CD8-positive, alpha-beta memory T cell (primary cell): Measurements from ENCODE around the gene SSH2. TPM values are rescaled to one million over a fixed set of nuclear protein-coding genes. Genes with fewer than 3 reads are reported as not detected.
A peak's percentile ranks its signal among the peaks of the same experiment; 100 is the strongest.

Source experiments
- CTCF ChIA-PET: fragments of 350-600 bp; sonication (Branson Sonifier 250); formaldehyde crosslinking; loops from one replicate; lab custom pipeline; 2021; ENCODE audit warnings: antibody characterized with exemption; lab: Charles Lee
- POLR2A ChIA-PET: fragments of 350-600 bp; sonication (Branson Sonifier 250); formaldehyde crosslinking; loops from one replicate; lab custom pipeline; 2021; ENCODE audit warnings: antibody characterized with exemption; lab: Charles Lee
- DNase-seq, 5 donors: peaks; one replicate each; pipeline versions ENCODE4 v3.0.0 to v3.0.0-alpha.2; 2020 to 2022; ENCODE audit warnings: mixed read lengths in 1 of 5
- H3K27ac ChIP-seq: one replicate; pipeline ENCODE4 v1.7.0; 2013; ENCODE audit warnings: low read depth, mild to moderate bottlenecking, low read length, moderate library complexity
- H3K27me3 ChIP-seq: 2 replicates; pipeline ENCODE4 v1.7.0; 2013; ENCODE audit warnings: low read length, mild to moderate bottlenecking; ENCODE audit not compliant: insufficient read depth, poor library complexity, severe bottlenecking
- H3K36me3 ChIP-seq: 2 replicates; pipeline ENCODE4 v1.7.0; 2013; ENCODE audit warnings: mild to moderate bottlenecking, low read length, moderate library complexity; ENCODE audit not compliant: insufficient read depth
- H3K4me1 ChIP-seq: 2 replicates; pipeline ENCODE4 v1.7.0; 2013; ENCODE audit warnings: mild to moderate bottlenecking, low read length, moderate library complexity; ENCODE audit not compliant: insufficient read depth
- H3K4me3 ChIP-seq: 2 replicates; pipeline ENCODE4 v1.7.0; 2013; ENCODE audit warnings: mild to moderate bottlenecking, low read length
- H3K9me3 ChIP-seq: 2 replicates; pipeline ENCODE4 v1.7.0; 2013; ENCODE audit warnings: mild to moderate bottlenecking, low read length
- H3K27ac Mint-ChIP-seq, 8 donors: one replicate each; pipeline ENCODE4 v1.8.0; 2020 to 2021; ENCODE audit warnings: mixed read lengths in 8 of 8, mild to moderate bottlenecking in 6 of 8, inconsistent platforms in 3 of 8, moderate library complexity in 3 of 8
- H3K27me3 Mint-ChIP-seq, 2 donors: one replicate each; pipeline ENCODE4 v1.8.0; 2020 to 2021; ENCODE audit warnings: mixed read lengths in 2 of 2, mild to moderate bottlenecking in 1 of 2, moderate library complexity in 1 of 2
- H3K36me3 Mint-ChIP-seq, 3 donors: one replicate each; pipeline ENCODE4 v1.8.0; 2020 to 2021; ENCODE audit warnings: mixed read lengths in 3 of 3, inconsistent platforms in 1 of 3, mild to moderate bottlenecking in 1 of 3
- H3K4me1 Mint-ChIP-seq, 3 donors: one replicate each; pipeline ENCODE4 v1.8.0; 2020 to 2021; ENCODE audit warnings: mixed read lengths in 3 of 3, inconsistent platforms in 1 of 3, mild to moderate bottlenecking in 1 of 3
- H3K4me3 Mint-ChIP-seq, 7 donors: one replicate each; pipeline ENCODE4 v1.8.0; 2020 to 2021; ENCODE audit warnings: mixed read lengths in 7 of 7, mild to moderate bottlenecking in 6 of 7, moderate library complexity in 4 of 7, inconsistent platforms in 2 of 7
- H3K9me3 Mint-ChIP-seq, 5 donors: one replicate each; pipeline ENCODE4 v1.8.0; 2020 to 2022; ENCODE audit warnings: mixed read lengths in 5 of 5, mild to moderate bottlenecking in 3 of 5, moderate library complexity in 2 of 5, inconsistent platforms in 1 of 5
- polyA plus RNA-seq: library from polyadenylated mRNA; unstranded; fragments of 300-500 nt; fragmentation: Illumina TruSeq; gene quantifications from one replicate; pipeline ENCODE4 v1.2.3, GENCODE V29; 2021
- total RNA-seq, 2 experiments: library from RNA; stranded (reverse); gene quantifications; one replicate each; pipeline ENCODE4 v1.2.3, GENCODE V29; 2021

Gene SSH2
- total and polyA plus RNA-seq, 3 experiments from 2014 or later, result 28.1 to 35.9 (median 32.1) TPM

- CTCF ChIA-PET, result interaction anchor here (1.6 to 13.2 kb wide), 3 partner anchors 15 to 319 kb away, joined by 3 to 436 read pairs (median 15); partner anchors contain the start of genes ABHD15, GIT1, SSH2 and TP53I13
- H3K36me3 ChIP-seq, result no peaks in the 10 kb centered on the region
- H3K4me3 ChIP-seq, result no peak overlapping the region
- Mint-ChIP-seq H3K27ac (no peak overlapping the region), H3K4me1 (peaks cover 22 to 30% (median 27%) of the 10 kb centered on the region in 3 donors), H3K27me3 (no peaks in the 10 kb centered on the region), H3K36me3 (no peaks in the 10 kb centered on the region), H3K9me3 (no peaks in the 10 kb centered on the region), H3K4me3 (peak overlapping the region in 3 of 7 donors; percentile 15 to 37 (median 23))
- H3K27ac ChIP-seq, result no peak overlapping the region
- no peaks in the 10 kb centered on the region for H3K27me3 ChIP-seq
- no peaks in the 10 kb centered on the region for H3K9me3 ChIP-seq
- POLR2A ChIA-PET, result no interaction called here
- peaks cover 27% of the 10 kb centered on the region for H3K4me1 ChIP-seq
- DNase-seq, result no peak
Observed at GRCh38 chr17:29611351-29612093, 318.5 kb downstream of the SSH2 start.

GRCh38 chr17:29610395-29610794 lies 319.6 kb downstream of the SSH2 start:
- CTCF ChIA-PET, result interaction anchor here (0.6 to 13.2 kb wide), 2 partner anchors 34 to 241 kb away, joined by 3 to 436 read pairs; partner anchors contain the start of genes ABHD15, GIT1 and TP53I13
- Histone ChIP-seq H3K36me3 (no peaks in the 10 kb centered on the region), H3K4me1 (peaks cover 19% of the 10 kb centered on the region), H3K9me3 (no peaks in the 10 kb centered on the region), H3K27me3 (no peaks in the 10 kb centered on the region), H3K27ac (no peak overlapping the region), H3K4me3 (no peak overlapping the region)
- Mint-ChIP-seq H3K27me3 (no peaks in the 10 kb centered on the region), H3K4me3 (peak overlapping the region in 1 of 7 donors; percentile 9), H3K36me3 (no peaks in the 10 kb centered on the region), H3K4me1 (peaks cover 16 to 19% (median 17%) of the 10 kb centered on the region in 3 donors), H3K27ac (peak overlapping the region in 2 of 8 donors; percentile 32 to 82), H3K9me3 (no peaks in the 10 kb centered on the region)
- POLR2A ChIA-PET, result interaction anchor here (1.0 kb wide), 1 partner anchor 18 kb away, joined by 3 read pairs; the partner anchor contains the start of gene ANKRD13B
- no peak for DNase-seq

- Histone ChIP-seq H3K36me3 (no peaks in the 10 kb centered on the region), H3K4me1 (peaks cover 5% of the 10 kb centered on the region), H3K9me3 (no peaks in the 10 kb centered on the region), H3K27me3 (no peaks in the 10 kb centered on the region), H3K27ac (no peak overlapping the region), H3K4me3 (no peak overlapping the region)
- Mint-ChIP-seq H3K27me3 (no peaks in the 10 kb centered on the region), H3K4me1 (peaks cover 4% of the 10 kb centered on the region in 3 donors), H3K9me3 (no peaks in the 10 kb centered on the region), H3K4me3 (no peak overlapping the region), H3K27ac (peak overlapping the region in 1 of 8 donors; percentile 75), H3K36me3 (no peaks in the 10 kb centered on the region)
- no peak for DNase-seq
- ChIA-PET POLR2A (interaction anchor here (0.8 kb wide), 1 partner anchor 9 kb away, joined by 3 read pairs; no protein-coding TSS in a partner anchor), CTCF (interaction anchor here (1.1 to 13.2 kb wide), 4 partner anchors 8 to 33 kb away, joined by 3 to 436 read pairs (median 19); partner anchors contain the start of genes ABHD15, ANKRD13B, GIT1 and TP53I13)
Observed at GRCh38 chr17:29608986-29609385, 321.0 kb downstream of the SSH2 start.

- H3K9me3 ChIP-seq, result no peaks in the 10 kb centered on the region
- CTCF ChIA-PET, result interaction anchor here (1.3 to 13.2 kb wide), 5 partner anchors 8 to 31 kb away, joined by 3 to 436 read pairs (median 13); partner anchors contain the start of genes ABHD15, ANKRD13B, GIT1 and TP53I13
- DNase-seq, result no peak
- H3K4me3 Mint-ChIP-seq, result no peak overlapping the region
- H3K36me3 Mint-ChIP-seq, result no peaks in the 10 kb centered on the region
- no peak overlapping the region for H3K4me3 ChIP-seq
- no peaks in the 10 kb centered on the region for H3K4me1 Mint-ChIP-seq
- H3K36me3 ChIP-seq, result no peaks in the 10 kb centered on the region
- H3K27me3 Mint-ChIP-seq, result no peaks in the 10 kb centered on the region
- H3K4me1 ChIP-seq, result no peaks in the 10 kb centered on the region
- POLR2A ChIA-PET, result no interaction called here
- peak overlapping the region in 1 of 8 donors; percentile 66 for H3K27ac Mint-ChIP-seq
- no peak overlapping the region for H3K27ac ChIP-seq
- no peaks in the 10 kb centered on the region for H3K9me3 Mint-ChIP-seq
- H3K27me3 ChIP-seq, result no peaks in the 10 kb centered on the region
Observed at GRCh38 chr17:29607557-29608195, 322.4 kb downstream of the SSH2 start.

GRCh38 chr17:29603109-29603674 lies 326.8 kb downstream of the SSH2 start:
- H3K9me3 Mint-ChIP-seq, result no peaks in the 10 kb centered on the region
- CTCF ChIA-PET, result interaction anchor here (0.7 to 3.5 kb wide), 3 partner anchors 10 to 233 kb away, joined by 3 to 19 read pairs (median 3); partner anchors contain the start of gene ANKRD13B
- no peaks in the 10 kb centered on the region for H3K27me3 ChIP-seq
- H3K27ac Mint-ChIP-seq, result no peak overlapping the region
- H3K4me1 Mint-ChIP-seq, result no peaks in the 10 kb centered on the region
- H3K36me3 Mint-ChIP-seq, result no peaks in the 10 kb centered on the region
- no peaks in the 10 kb centered on the region for H3K9me3 ChIP-seq
- H3K27me3 Mint-ChIP-seq, result no peaks in the 10 kb centered on the region
- H3K27ac ChIP-seq, result no peak overlapping the region
- no peak for DNase-seq
- H3K4me3 Mint-ChIP-seq, result no peak overlapping the region
- H3K4me1 ChIP-seq, result no peaks in the 10 kb centered on the region
- no peaks in the 10 kb centered on the region for H3K36me3 ChIP-seq
- H3K4me3 ChIP-seq, result no peak overlapping the region
- POLR2A ChIA-PET, result no interaction called here

GRCh38 chr17:29597361-29598172 lies 332.5 kb downstream of the SSH2 start:
- no peaks in the 10 kb centered on the region for H3K27me3 ChIP-seq
- Mint-ChIP-seq H3K36me3 (no peaks in the 10 kb centered on the region), H3K27ac (no peak overlapping the region), H3K27me3 (no peaks in the 10 kb centered on the region), H3K4me1 (peaks cover 7 to 11% (median 8%) of the 10 kb centered on the region in 3 donors), H3K4me3 (peak overlapping the region in 2 of 7 donors; percentile 40 to 54), H3K9me3 (no peaks in the 10 kb centered on the region)
- ChIA-PET CTCF (interaction anchor here (0.9 to 3.5 kb wide), 2 partner anchors 9 to 20 kb away, joined by 3 to 18 read pairs; no protein-coding TSS in a partner anchor), POLR2A (no interaction called here)
- H3K9me3 ChIP-seq, result no peaks in the 10 kb centered on the region
- H3K27ac ChIP-seq, result no peak overlapping the region
- H3K36me3 ChIP-seq, result no peaks in the 10 kb centered on the region
- no peak overlapping the region for H3K4me3 ChIP-seq
- H3K4me1 ChIP-seq, result peaks cover 11% of the 10 kb centered on the region
- DNase-seq, result no peak

GRCh38 chr17:29596811-29597210 lies 333.2 kb downstream of the SSH2 start:
- Histone ChIP-seq H3K27me3 (no peaks in the 10 kb centered on the region), H3K4me3 (no peak overlapping the region), H3K36me3 (no peaks in the 10 kb centered on the region), H3K9me3 (no peaks in the 10 kb centered on the region), H3K27ac (no peak overlapping the region), H3K4me1 (peaks cover 19% of the 10 kb centered on the region)
- Mint-ChIP-seq H3K36me3 (no peaks in the 10 kb centered on the region), H3K4me1 (peaks cover 12 to 19% (median 16%) of the 10 kb centered on the region in 3 donors), H3K27ac (no peak overlapping the region), H3K9me3 (no peaks in the 10 kb centered on the region), H3K27me3 (no peaks in the 10 kb centered on the region), H3K4me3 (peak overlapping the region in 2 of 7 donors; percentile 40 to 54)
- DNase-seq, result no peak
- CTCF ChIA-PET, result interaction anchor here (1.9 to 3.5 kb wide), 2 partner anchors 16 to 21 kb away, joined by 7 to 18 read pairs; no protein-coding TSS in a partner anchor
- POLR2A ChIA-PET, result interaction anchor here (0.9 kb wide), 1 partner anchor 18 kb away, joined by 3 read pairs; no protein-coding TSS in a partner anchor
